HG03354 (cell line): ENCODE data around the gene YY1AP1.
A peak's percentile ranks its signal among the peaks of the same experiment; 100 is the strongest.
"Not testable (repeated sequence)": the region's sequence is repeated elsewhere in the genome, so short reads cannot be mapped to it uniquely, and the experiment has no call there.

ENCODE experiments used
- ATAC-seq: cut with Tn5 transposase; IDR thresholded peaks from one replicate; pipeline ENCODE4 v1.9.1; 2021; ENCODE audit warnings: mild to moderate bottlenecking; ENCODE audit not compliant: unreplicated experiment, poor library complexity, severe bottlenecking

Gene YY1AP1

DNA sequence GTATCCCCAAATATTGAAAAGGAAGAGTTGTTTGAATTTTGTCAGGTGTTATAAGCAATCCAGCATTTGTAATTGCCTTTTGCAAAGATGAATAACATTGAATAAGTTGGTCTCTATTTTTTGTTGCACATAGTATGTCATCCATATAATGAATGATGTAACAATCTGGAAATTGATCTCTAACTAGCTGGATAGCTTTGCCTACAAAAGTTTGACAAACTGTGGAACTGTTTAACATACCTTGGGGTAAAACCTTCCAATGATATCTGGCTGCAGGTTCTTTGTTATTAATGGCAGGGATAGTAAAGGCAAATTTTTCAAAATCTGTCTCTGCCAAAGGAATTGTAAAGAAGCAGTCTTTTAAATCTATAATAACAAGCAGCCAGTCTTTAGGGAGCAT is 8.0 kb upstream of the YY1AP1 start:
- no peak for ATAC-seq

DNA sequence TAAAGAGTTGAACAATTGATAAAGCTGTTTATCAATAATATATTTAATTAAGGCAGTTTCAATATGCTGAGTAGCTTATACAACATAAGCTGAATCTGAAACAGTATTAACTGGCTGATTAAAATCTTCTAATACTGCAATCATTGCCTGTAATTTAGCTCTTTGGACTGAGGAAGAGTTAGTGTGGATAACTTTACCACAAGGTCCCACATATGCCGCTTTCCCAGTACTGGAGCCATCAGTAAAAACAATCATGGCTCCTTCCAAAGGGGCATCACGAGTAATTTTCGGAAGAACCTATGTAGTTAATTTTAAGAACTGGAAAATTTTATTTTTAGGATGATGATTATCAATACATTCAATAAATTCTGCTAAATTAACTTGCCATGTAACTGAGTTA is 7.0 kb upstream of the YY1AP1 start:
- no peak for ATAC-seq

GRCh38 chr1:155695072-155695471 is 6.5 kb upstream of the YY1AP1 start:
- ATAC-seq, result no peak

- ATAC-seq, result no peak
Measured at GRCh38 chr1:155694167-155694566, 5.6 kb upstream of the YY1AP1 start.

- no peak for ATAC-seq
Measured at GRCh38 chr1:155691992-155692528, 3.5 kb upstream of the YY1AP1 start.

DNA sequence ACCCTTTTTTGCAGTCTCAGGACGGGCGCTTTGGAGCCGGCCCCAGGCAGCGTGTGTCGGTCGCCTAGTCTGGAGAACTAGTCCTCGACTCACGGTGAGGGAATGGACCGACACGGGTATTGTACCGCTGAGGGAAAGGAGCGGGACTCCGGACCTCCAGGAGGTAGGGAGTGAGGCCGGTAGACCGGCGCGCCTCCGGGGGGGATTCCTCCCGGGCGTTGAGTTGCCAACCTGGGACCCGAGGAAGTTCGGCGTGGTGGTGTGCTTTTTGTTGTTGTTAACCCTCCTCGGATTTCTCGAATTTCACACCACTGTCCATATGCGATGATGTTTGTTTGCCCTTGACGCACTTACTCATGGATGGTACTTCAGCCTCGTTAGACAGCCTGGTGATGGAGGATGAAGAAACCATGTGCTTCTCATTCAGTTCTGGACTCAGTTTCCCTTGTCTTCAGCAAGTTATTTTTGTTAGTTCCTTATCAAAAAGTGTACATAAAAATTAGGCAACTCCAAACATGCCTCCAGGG is 570 bp upstream of the YY1AP1 start, which contains the start of gene DAP3:
TSS of gene DAP3 (plus strand) at position 11 of the 527 bp plus-strand sequence. CDS start 20,689 bp downstream, outside the sequence.
- not testable (repeated sequence) for ATAC-seq

DNA sequence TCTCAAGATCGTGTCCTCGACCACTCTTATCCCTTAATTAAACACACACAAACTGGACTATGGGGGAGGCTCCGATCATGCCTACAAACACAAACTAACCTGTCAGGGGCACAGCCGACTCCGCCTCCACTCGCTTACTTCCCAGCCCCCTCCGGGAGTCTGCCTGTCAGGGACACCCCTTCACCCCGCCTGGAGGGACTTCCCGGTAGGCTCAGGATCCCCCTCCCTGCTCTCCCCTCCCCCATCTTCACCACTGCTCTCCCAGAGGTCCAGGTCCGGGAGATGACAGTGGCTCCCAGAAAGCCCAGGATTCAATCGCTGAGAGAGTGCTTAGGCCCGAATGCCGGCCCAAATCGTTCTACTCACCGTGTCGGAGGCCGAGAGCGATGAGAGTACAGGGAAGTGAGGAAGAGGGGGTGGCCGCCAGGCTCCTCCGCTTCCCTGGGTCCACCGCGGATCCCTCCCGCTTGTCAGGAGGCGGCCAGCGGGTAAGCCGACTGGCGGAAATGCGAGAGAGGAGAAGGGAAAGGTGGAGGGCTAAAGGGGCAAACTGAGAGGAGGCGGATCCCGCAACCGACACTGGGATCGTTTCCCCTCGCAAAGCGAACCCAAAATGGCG is 760 bp downstream of the YY1AP1 start:
- ATAC-seq, result peak; percentile 26

- no peak for ATAC-seq
Measured at GRCh38 chr1:155681776-155682175, 6.8 kb downstream of the YY1AP1 start.

GRCh38 chr1:155680531-155680930 is 8.0 kb downstream of the YY1AP1 start:
- ATAC-seq, result no peak

DNA sequence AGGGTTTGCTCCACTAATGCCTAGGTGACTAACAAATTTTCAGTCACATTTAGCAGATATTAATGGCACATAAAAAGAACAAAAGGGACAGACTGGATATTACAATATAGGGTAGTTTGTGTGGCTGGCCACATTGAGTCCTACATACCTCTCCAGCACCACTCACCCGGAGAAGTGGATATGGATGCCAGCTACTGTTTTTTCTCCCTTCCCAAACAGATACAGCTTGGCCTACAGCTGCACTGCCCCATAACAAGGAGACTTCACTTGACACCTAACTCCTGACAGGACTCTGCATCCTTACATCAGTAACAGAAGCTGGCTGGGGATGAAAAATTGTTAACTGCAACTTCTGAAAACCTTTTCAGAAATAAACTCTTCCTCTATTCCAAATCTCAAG is 9.6 kb downstream of the YY1AP1 start:
- not testable (repeated sequence) for ATAC-seq

- no peak for ATAC-seq
Measured at GRCh38 chr1:155678027-155678426, 10.5 kb downstream of the YY1AP1 start.

- ATAC-seq, result no peak
Measured at GRCh38 chr1:155673003-155673402, 15.6 kb downstream of the YY1AP1 start.

DNA sequence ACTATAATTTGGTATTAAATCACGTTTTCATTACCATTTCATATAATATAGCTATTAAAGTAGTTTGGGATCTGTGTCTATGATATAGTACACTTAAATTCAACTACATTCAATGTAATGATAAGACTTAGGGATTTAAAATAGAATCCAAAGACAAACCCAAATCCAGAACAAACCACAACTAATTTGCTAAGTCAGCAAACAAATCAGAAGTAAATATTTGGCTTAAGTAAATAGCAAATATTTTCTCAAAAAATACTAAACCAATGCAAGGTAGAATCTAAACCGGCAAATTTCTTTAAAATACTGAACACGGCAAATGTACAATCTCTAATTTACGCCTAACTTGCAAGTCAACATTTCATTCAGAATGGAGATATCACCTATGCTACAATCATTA is 16.8 kb downstream of the YY1AP1 start:
- ATAC-seq, result no peak

- ATAC-seq, result no peak
Measured at GRCh38 chr1:155669233-155670162, 19.1 kb downstream of the YY1AP1 start.

DNA sequence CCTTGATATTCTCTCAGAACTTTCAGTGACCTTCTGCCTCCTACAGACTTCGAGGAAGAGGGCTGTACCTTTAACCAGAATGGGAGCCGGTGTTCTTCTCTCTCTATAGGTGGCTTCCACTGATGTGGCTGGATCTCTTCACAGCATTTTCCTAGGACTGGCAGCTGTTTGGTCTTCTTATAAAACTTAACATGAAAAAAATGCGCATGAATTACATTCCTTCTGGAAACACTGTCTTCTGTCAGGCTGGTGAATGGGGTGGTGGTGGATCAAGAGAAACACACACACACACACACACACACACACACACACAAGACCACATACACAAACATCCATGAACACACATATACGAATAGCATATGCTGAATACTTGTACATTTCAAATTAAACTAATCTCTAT is 27.3 kb downstream of the YY1AP1 start:
- ATAC-seq, result not testable (repeated sequence)

DNA sequence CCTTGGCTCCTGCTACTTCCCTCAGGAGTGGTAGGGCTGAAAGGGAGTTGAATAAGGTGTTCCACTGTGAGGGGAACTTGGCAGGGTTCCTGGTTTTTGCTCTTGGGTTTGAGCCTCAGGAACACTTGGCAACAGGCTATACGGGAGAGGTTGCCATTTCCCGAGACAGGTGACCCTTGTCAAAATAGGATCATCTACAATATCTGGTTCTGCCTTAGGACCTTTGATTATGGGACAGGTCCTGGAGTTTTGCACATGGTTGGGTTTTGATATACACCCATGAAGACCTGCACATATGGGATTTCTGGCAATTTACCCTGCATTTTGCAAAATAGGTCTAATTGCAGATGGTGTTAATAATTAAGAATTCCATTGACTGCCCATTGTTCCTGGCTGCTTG is 31.1 kb downstream of the YY1AP1 start:
- no peak for ATAC-seq

GRCh38 chr1:155652951-155653350 is 35.6 kb downstream of the YY1AP1 start:
- no peak for ATAC-seq

DNA sequence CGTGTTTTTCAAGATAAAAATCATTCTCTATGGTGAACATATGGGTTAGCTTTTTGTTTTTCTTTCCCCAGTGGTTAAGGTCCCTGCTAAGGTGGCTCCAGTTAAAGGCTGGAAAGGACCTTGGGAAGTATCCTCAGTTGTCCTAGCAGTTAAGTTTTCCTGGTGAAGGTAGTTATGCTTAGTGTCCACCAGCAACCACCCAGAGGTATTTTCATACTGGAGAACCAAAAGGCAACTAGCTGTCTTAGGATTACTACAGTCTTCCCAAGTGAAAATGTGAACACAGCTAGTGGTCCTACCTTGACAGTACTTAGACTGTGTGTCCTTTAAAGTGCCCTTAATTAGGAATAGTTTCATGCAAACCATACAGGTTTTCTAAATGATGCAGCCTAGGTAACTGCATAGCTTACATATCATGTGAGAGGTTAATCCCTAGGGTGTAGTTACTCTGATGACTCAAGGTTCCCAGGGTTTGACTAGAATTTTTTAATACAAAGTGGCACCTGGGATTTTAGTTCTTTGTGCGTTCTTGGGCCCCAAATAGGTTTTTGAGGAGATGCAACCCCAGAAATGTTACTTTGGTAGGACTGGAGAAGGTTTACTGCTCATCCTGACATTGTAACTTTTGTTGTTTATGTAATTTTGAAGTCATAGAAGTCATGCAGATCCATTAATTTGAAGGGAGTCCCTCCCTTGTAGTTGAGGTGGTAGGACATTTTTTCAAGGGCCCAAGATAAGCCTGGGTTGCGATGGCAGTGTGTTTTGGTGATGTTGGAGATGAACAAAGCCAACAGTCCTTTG is 36.5 kb downstream of the YY1AP1 start:
- ATAC-seq, result no peak

- no peak for ATAC-seq
Measured at GRCh38 chr1:155650231-155650757, 38.3 kb downstream of the YY1AP1 start.
